ENCODE measurements around the gene FKBP2.

DNA sequence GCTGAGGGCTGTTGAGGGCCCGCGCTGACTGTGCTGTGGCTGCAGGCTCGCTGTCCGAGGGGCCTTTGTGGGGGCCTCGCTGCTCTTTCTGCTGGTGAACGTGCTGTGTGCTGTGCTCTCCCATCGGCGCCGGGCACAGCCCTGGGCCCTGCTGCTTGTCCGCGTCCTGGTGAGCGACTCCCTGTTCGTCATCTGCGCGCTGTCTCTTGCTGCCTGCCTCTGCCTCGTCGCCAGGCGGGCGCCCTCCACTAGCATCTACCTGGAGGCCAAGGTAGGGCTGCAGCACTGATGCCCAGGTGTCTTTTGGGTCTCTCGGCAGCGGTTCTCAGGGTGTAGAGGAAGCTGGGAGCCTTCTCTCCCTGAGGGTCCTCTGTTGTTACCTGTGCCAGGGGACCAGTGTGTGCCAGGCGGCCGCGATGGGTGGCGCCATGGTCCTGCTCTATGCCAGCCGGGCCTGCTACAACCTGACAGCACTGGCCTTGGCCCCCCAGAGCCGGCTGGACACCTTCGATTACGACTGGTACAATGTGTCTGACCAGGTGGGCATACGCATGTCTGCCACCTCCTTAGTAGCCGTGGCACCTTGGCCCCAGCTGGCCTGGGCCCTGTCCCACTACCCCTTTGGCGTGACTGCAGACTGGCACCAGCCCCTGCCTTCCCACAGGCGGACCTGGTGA is 46.9 kb downstream of the FKBP2 start:
- TF ChIP-seq EZH2 (IDR thresholded peaks at IDR 0.05; ENCODE audit: insufficient read depth, poor library complexity, severe bottlenecking) (no peak), EZH2phosphoT487 (IDR thresholded peaks at IDR 0.05; ENCODE audit: insufficient read depth, low read depth) (no peak)
